WERI-Rb-1 (cell line): ENCODE results near the gene MYRIP.

Source experiments
- DNase-seq: peaks from one replicate; pipeline ENCODE4 v3.0.0-alpha.2; 2020
- H3K27ac ChIP-seq: fragments of 250-450 bp; sonication (Bioruptor Pico); 2 replicates; pipeline ENCODE4 v1.5.1; 2020; ENCODE audit warnings: mild to moderate bottlenecking, moderate library complexity
- H3K27me3 ChIP-seq: fragments of 250-450 bp; sonication (Bioruptor Pico); 2 replicates; pipeline ENCODE4 v1.5.1; 2021; ENCODE audit warnings: mild to moderate bottlenecking, low read depth, moderate library complexity; ENCODE audit not compliant: insufficient read depth, severe bottlenecking
- H3K36me3 ChIP-seq: fragments of 250-450 bp; sonication (Bioruptor Pico); 2 replicates; pipeline ENCODE4 v1.5.1; 2020; ENCODE audit warnings: mild to moderate bottlenecking, moderate library complexity
- H3K4me3 ChIP-seq: 2 replicates; pipeline ENCODE4 v1.5.1; 2011; ENCODE audit warnings: low read depth, mild to moderate bottlenecking, control low read depth, low read length
- H3K9me3 ChIP-seq: fragments of 250-450 bp; sonication (Bioruptor Pico); 2 replicates; pipeline ENCODE4 v1.5.1; 2021; ENCODE audit warnings: mild to moderate bottlenecking, moderate library complexity; ENCODE audit not compliant: severe bottlenecking
- TF ChIP-seq, protein P1 (sequence below): IDR thresholded peaks from 2 replicates; pipeline ENCODE4 v1.5.1; 2011; ENCODE audit warnings: low read depth, mild to moderate bottlenecking, control low read depth, inconsistent platforms, low read length

MYRIP gene

DNA sequence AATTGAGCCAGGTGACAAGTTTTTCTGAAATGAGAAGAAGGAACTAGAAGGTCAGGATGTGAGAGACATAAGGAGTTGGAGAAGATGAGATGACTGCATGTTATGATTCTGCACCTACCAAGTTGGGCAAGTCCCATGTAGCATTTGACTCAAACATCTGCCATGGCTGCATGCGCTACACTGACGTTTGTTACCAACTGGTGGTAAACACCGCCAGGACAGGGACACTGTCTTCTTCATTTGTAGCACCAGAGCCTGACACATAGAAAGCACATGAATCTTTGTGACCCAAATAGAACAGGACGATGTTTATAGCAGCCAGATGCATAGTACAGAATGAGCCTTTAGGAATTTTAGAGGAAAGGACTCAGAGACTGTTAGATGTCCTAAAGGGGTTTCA lies 236.7 kb downstream of the MYRIP start:
- TF ChIP-seq, protein P1, sequence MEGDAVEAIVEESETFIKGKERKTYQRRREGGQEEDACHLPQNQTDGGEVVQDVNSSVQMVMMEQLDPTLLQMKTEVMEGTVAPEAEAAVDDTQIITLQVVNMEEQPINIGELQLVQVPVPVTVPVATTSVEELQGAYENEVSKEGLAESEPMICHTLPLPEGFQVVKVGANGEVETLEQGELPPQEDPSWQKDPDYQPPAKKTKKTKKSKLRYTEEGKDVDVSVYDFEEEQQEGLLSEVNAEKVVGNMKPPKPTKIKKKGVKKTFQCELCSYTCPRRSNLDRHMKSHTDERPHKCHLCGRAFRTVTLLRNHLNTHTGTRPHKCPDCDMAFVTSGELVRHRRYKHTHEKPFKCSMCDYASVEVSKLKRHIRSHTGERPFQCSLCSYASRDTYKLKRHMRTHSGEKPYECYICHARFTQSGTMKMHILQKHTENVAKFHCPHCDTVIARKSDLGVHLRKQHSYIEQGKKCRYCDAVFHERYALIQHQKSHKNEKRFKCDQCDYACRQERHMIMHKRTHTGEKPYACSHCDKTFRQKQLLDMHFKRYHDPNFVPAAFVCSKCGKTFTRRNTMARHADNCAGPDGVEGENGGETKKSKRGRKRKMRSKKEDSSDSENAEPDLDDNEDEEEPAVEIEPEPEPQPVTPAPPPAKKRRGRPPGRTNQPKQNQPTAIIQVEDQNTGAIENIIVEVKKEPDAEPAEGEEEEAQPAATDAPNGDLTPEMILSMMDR, result no peak
- Histone ChIP-seq H3K9me3 (no peaks in the 10 kb centered on the region), H3K27me3 (no peaks in the 10 kb centered on the region)

DNA sequence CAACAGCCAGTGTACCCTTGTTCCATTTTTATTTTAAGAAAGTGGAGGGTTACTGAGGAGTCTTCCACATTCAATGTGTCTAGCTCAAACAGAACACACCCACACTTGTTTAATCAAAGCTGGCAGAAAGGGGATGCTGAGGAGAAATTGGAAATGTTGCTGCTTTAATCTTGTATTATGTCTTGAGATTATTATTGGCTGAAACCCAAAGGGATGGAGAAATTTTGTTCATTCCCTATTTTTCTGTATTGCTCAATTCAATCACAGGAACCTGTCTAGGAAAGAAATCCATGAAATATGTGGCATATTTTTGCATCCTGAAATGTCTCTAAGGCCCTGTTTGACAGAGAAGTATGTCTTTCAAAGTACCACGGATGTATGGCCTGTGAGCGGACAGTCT lies 238.0 kb downstream of the MYRIP start:
- Histone ChIP-seq H3K27me3 (no peaks in the 10 kb centered on the region), H3K4me3 (no peak overlapping the region), H3K27ac (no peak overlapping the region), H3K9me3 (no peaks in the 10 kb centered on the region), H3K36me3 (no peaks in the 10 kb centered on the region)
- TF ChIP-seq, protein P1, result no peak
- DNase-seq, result no peak

More for the DNA sequence above, 236.7 kb downstream of the MYRIP start:
- no peak for DNase-seq
- Histone ChIP-seq H3K4me3 (no peak overlapping the region), H3K36me3 (no peaks in the 10 kb centered on the region), H3K27ac (no peak overlapping the region)

DNA sequence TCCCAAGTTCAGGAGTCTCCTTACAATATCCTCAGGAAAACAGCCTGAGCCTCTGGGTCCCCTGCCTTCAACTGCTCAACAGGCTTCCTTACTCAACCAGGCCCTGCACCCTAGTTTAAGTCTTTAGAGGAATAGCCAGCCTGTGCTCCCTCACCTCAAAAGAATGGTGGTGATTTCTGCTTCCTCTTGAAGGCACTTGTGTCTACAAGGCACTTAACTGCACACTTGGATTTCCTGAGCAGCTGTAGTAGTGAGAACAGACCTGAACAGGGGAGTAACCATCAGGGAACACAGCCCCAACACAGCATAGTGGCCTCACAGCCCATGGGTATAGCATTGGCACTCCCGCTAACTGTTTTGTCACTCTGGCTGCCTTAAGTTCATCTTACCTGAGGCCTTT lies 244.3 kb downstream of the MYRIP start:
- H3K27ac ChIP-seq, result no peak overlapping the region
- TF ChIP-seq, protein P1, result no peak
- no peak for DNase-seq
- H3K4me3 ChIP-seq, result no peak overlapping the region
- no peaks in the 10 kb centered on the region for H3K36me3 ChIP-seq
- no peaks in the 10 kb centered on the region for H3K9me3 ChIP-seq
- H3K27me3 ChIP-seq, result no peaks in the 10 kb centered on the region

DNA sequence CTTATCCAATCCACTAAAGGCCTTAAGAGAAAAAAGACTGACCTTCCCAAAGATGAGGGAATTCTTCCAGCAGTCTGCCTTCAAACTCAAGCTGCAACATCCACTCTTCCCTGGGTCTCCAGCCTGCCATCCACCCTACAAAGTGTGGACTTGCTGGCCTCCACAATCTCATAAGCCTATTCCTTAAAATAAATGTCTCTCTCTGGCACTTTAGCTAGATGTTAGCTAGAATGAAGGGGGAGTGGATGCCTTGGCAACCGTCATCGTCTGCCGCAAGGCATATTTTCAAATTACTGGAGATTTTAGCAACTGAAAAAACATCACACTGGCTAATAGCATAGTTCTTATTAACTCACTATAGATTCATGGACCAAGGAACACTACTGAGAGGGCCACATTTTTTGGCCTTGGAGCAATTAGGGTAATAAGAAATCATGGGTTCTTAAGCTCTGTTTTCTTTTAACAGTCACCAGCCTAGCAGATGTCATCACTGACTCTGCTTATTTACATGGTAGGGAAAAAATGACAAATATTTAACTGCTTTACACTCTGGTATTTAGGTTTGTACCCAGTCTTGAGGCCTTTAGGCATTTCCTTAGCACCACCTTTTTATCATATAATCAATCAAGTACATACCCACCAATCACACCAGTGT lies 245.3 kb downstream of the MYRIP start:
- no peak for DNase-seq
- Histone ChIP-seq H3K27me3 (no peaks in the 10 kb centered on the region), H3K4me3 (no peak overlapping the region), H3K9me3 (no peaks in the 10 kb centered on the region), H3K36me3 (no peaks in the 10 kb centered on the region), H3K27ac (no peak overlapping the region)
- TF ChIP-seq, protein P1, result no peak

DNA sequence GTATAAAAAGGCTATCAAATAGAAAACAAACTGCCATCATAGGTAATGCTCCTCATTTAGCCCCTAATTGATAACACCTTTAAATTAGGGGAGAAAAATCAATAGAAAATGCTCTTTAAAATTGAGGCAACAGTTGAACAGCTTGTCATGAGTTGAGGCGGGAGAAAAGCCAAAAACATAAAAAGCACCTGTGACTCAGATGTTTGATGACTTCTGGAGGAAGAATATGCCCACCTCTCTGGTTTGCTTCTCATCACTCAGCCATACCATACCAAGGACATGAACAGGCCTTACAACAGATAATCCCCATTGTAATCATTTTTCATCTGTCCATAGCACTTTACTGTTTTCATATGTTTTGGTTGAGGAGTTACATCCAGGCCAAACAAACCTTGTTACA lies 246.0 kb downstream of the MYRIP start:
- Histone ChIP-seq H3K9me3 (no peaks in the 10 kb centered on the region), H3K36me3 (no peaks in the 10 kb centered on the region), H3K4me3 (no peak overlapping the region), H3K27ac (no peak overlapping the region), H3K27me3 (no peaks in the 10 kb centered on the region)
- DNase-seq, result no peak
- TF ChIP-seq, protein P1, result no peak

DNA sequence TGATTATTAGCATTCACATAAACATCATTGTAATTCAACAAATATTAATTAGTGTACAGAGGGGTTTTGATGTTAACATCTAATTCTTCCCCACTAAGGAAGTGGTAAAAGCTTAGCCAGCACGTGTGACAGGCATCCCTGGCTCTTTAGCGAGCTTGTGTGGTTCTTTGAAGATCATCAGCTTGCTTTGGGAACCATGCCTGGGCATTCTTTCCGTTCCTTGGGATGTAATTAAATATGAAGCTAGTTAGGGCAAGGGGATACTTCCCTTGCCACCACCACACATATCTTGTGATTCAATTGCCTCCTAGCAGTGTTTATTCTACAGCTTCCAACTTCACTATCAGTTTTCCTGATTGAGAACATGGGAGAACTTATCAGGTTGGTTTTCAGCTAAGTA lies 246.5 kb downstream of the MYRIP start:
- no peak for DNase-seq
- no peaks in the 10 kb centered on the region for H3K36me3 ChIP-seq
- no peak overlapping the region for H3K27ac ChIP-seq
- TF ChIP-seq, protein P1, result no peak
- no peaks in the 10 kb centered on the region for H3K27me3 ChIP-seq
- no peak overlapping the region for H3K4me3 ChIP-seq
- H3K9me3 ChIP-seq, result no peaks in the 10 kb centered on the region
